SK-N-SH (cell line): ENCODE measurements around the gene LIMK1. TPM values are rescaled to one million over a fixed set of nuclear protein-coding genes. Genes with fewer than 3 reads are reported as not detected.

ENCODE experiments used
- CTCF ChIA-PET: fragments of 300-600, 350-600 bp; formaldehyde crosslinking; extraction: SDS; loops from one replicate; lab custom pipeline; 2021; lab: Yijun Ruan, JAX
- POLR2A ChIA-PET: fragments of 350-600 bp; sonication (Branson Sonifier 250); formaldehyde crosslinking; extraction: SDS; loops from one replicate; lab custom pipeline; 2020; ENCODE audit warnings: antibody characterized with exemption, inconsistent platforms; lab: Yijun Ruan, JAX
- DNase-seq: peaks from one replicate; pipeline ENCODE4 v3.0.0; 2012
- H2AFZ ChIP-seq: fragments of 200-600 bp; sonication (generic); 2 replicates; pipeline ENCODE4 v1.8.1; 2016; ENCODE audit warnings: antibody characterized with exemption, mild to moderate bottlenecking, low read depth
- H3F3A ChIP-seq: fragments of 200-600 bp; sonication (generic); replicated peaks from 2 replicates; pipeline ENCODE3; 2016; ENCODE audit warnings: antibody characterized with exemption, mild to moderate bottlenecking; ENCODE audit not compliant: insufficient read depth
- H3K27ac ChIP-seq, 2 experiments: fragments of 200-500 bp in 1 of 2; fragments of 200-600 bp in 1 of 2; sonication (Bioruptor generic) in 1 of 2; sonication (generic), shearing (Covaris generic) in 1 of 2; 2 replicates each; pipeline versions ENCODE4 v1.5.1 to v1.6.1; 2014 to 2016; ENCODE audit warnings: low read depth in 2 of 2, inconsistent platforms in 1 of 2, low read length in 1 of 2, mild to moderate bottlenecking in 1 of 2, mixed read lengths in 1 of 2
- H3K27me3 ChIP-seq: fragments of 200-600 bp; sonication (generic), shearing (Covaris generic); 2 replicates; pipeline ENCODE4 v1.6.1; 2016; ENCODE audit warnings: mixed run types; ENCODE audit not compliant: insufficient read depth
- H3K36me3 ChIP-seq, 2 experiments: fragments of 200-500 bp in 1 of 2; fragments of 200-600 bp in 1 of 2; sonication (Bioruptor generic) in 1 of 2; sonication (generic) in 1 of 2; replicated peaks in 1 of 2; 2 replicates each; pipeline versions ENCODE3 to v1.5.1; 2014 to 2016; ENCODE audit warnings: low read length in 1 of 2, mild to moderate bottlenecking in 1 of 2; ENCODE audit not compliant: insufficient read depth in 2 of 2, control insufficient read depth in 1 of 2
- H3K4me1 ChIP-seq, 2 experiments: fragments of 200-500 bp in 1 of 2; fragments of 200-600 bp in 1 of 2; sonication (Bioruptor generic) in 1 of 2; sonication (generic), shearing (Covaris generic) in 1 of 2; 2 replicates each; pipeline versions ENCODE4 v1.5.1 to v1.6.1; 2014 to 2016; ENCODE audit warnings: low read depth in 1 of 2, low read length in 1 of 2, mixed run types in 1 of 2; ENCODE audit not compliant: insufficient read depth in 2 of 2, control insufficient read depth in 1 of 2
- H3K4me2 ChIP-seq: fragments of 200-600 bp; sonication (generic), shearing (Covaris generic); 2 replicates; pipeline ENCODE4 v1.6.1; 2017; ENCODE audit warnings: mixed run types
- H3K4me3 ChIP-seq, 2 experiments: fragments of 200-500 bp in 1 of 2; fragments of 200-600 bp in 1 of 2; sonication (Bioruptor generic) in 1 of 2; sonication (generic), shearing (Covaris generic) in 1 of 2; 2 replicates each; pipeline versions ENCODE4 v1.5.1 to v1.8.1; 2014 to 2016; ENCODE audit warnings: low read depth in 2 of 2, inconsistent platforms in 1 of 2, low read length in 1 of 2, mild to moderate bottlenecking in 1 of 2, mixed read lengths in 1 of 2, moderate library complexity in 1 of 2
- H3K79me2 ChIP-seq: fragments of 200-600 bp; sonication (generic); 2 replicates; pipeline ENCODE4 v1.8.1; 2017; ENCODE audit warnings: mild to moderate bottlenecking; ENCODE audit not compliant: insufficient read depth
- H3K9ac ChIP-seq: fragments of 200-600 bp; sonication (generic); 2 replicates; pipeline ENCODE4 v1.6.1; 2017; ENCODE audit warnings: mixed run types
- H3K9me2 ChIP-seq: fragments of 200-600 bp; sonication (generic); 2 replicates; pipeline ENCODE4 v1.6.1; 2017; ENCODE audit warnings: mixed run types
- H3K9me3 ChIP-seq: fragments of 200-600 bp; sonication (generic); 2 replicates; pipeline ENCODE4 v1.6.1; 2017; ENCODE audit warnings: mixed run types, mild to moderate bottlenecking, moderate library complexity
- H4K20me1 ChIP-seq: fragments of 200-600 bp; sonication (generic); 2 replicates; pipeline ENCODE4 v1.6.1; 2017; ENCODE audit warnings: mild to moderate bottlenecking, mixed run types; ENCODE audit not compliant: insufficient read depth
- EP300 ChIP-seq, 2 experiments: IDR thresholded peaks; 2 replicates each; pipeline versions ENCODE4 v1.4.0 to v1.6.1; 2012; ENCODE audit warnings: borderline replicate concordance in 1 of 2, low read depth in 1 of 2, low read length in 1 of 2
- FOXM1 ChIP-seq: IDR thresholded peaks from 2 replicates; pipeline ENCODE4 v1.4.0; 2012; ENCODE audit warnings: low read depth, mild to moderate bottlenecking
- IRF3 ChIP-seq: fragments of 150-350 bp; IDR thresholded peaks from 2 replicates; pipeline ENCODE4 v1.6.1; 2016; ENCODE audit warnings: mild to moderate bottlenecking, low read depth, low read length
- NRF1 ChIP-seq: IDR thresholded peaks from 2 replicates; pipeline ENCODE4 v1.6.1; 2012; ENCODE audit warnings: low read depth, mild to moderate bottlenecking, low read length
- PBX3 ChIP-seq: IDR thresholded peaks from 2 replicates; pipeline ENCODE4; 2012
- POLR2AphosphoS5 ChIP-seq: IDR thresholded peaks from 2 replicates; pipeline ENCODE4 v1.6.1; 2012; ENCODE audit warnings: low read depth, low read length
- RCOR1 ChIP-seq: fragments of 150-350 bp; IDR thresholded peaks from 2 replicates; pipeline ENCODE4 v1.6.1; 2017; ENCODE audit warnings: antibody characterized with exemption, low read length
- RFX5 ChIP-seq: IDR thresholded peaks from 2 replicates; pipeline ENCODE4 v1.6.1; 2012; ENCODE audit warnings: mild to moderate bottlenecking, improper control_type of control experiment, low read length
- RXRA ChIP-seq: IDR thresholded peaks from 2 replicates; pipeline ENCODE4 v1.4.0; 2012; ENCODE audit warnings: low read depth, mild to moderate bottlenecking, borderline replicate concordance
- SMC3 ChIP-seq: IDR thresholded peaks from 2 replicates; pipeline ENCODE4 v1.6.1; 2012; ENCODE audit warnings: low read depth, low read length, improper control_type of control experiment
- TCF12 ChIP-seq: IDR thresholded peaks from 2 replicates; pipeline ENCODE4 v1.4.0; 2012
- USF2 ChIP-seq: fragments of 150-350 bp; IDR thresholded peaks from 2 replicates; pipeline ENCODE4 v1.6.1; 2017; ENCODE audit warnings: antibody characterized with exemption, low read length, low read depth, borderline replicate concordance
- WGBS: methylation state at CpG from one replicate; pipeline ENCODE4 v1.1.6; 2017; ENCODE audit warnings: low lambda C conversion rate; 5-methylcytosine and 5-hydroxymethylcytosine counted together
- polyA plus RNA-seq, 3 experiments: library from polyadenylated mRNA; depleted of rRNA; stranded (reverse); fragments of >200 nt; gene quantifications; 2 replicates each; pipeline ENCODE4 v1.2.3, GENCODE V29; 2012

LIMK1 gene
- polyA plus RNA-seq, 1 of the 3 experiments (the other 2 are of a cell fraction): 86.6 TPM

GRCh38 chr7:74074770-74075169 is 8.8 kb upstream of the LIMK1 start:
- no peaks in the 10 kb centered on the region for H3K79me2 ChIP-seq
- 98% methylated on average over 1 of the region's 1 CpG for WGBS
- ChIA-PET POLR2A (no interaction called here), CTCF (interaction anchor here (1.3 kb wide), 1 partner anchor 9 kb away, joined by 6 read pairs; no protein-coding TSS in a partner anchor)
- peaks cover 3 to 10% of the 10 kb centered on the region in 2 experiments; a peak in 3 of 4 replicates for H3K4me1 ChIP-seq
- no peak overlapping the region for H3K9ac ChIP-seq
- TF ChIP-seq POLR2AphosphoS5 (no peak), EP300 (IDR thresholded peaks at IDR 0.05; ENCODE audit: borderline replicate concordance in 1 of 2, low read depth in 1 of 2, low read length in 1 of 2) (no peak), USF2 (no peak), PBX3 (no peak), FOXM1 (no peak)
- no peaks in the 10 kb centered on the region for H3K27me3 ChIP-seq
- no peaks in the 10 kb centered on the region for H3K36me3 ChIP-seq
- H3K27ac ChIP-seq: no peak overlapping the region
- DNase-seq: no peak
- no peak overlapping the region for H2AFZ ChIP-seq
- H3F3A ChIP-seq: peaks cover 15% of the 10 kb centered on the region
- no peaks in the 10 kb centered on the region for H3K9me3 ChIP-seq
- H4K20me1 ChIP-seq: no peaks in the 10 kb centered on the region
- no peaks in the 10 kb centered on the region for H3K9me2 ChIP-seq
- H3K4me3 ChIP-seq: no peak overlapping the region
- H3K4me2 ChIP-seq: no peak overlapping the region

GRCh38 chr7:74078461-74078860 is 5.1 kb upstream of the LIMK1 start:
- H3K79me2 ChIP-seq: no peaks in the 10 kb centered on the region
- H2AFZ ChIP-seq: no peak overlapping the region
- no peaks in the 10 kb centered on the region for H3K36me3 ChIP-seq
- no peaks in the 10 kb centered on the region for H3K9me2 ChIP-seq
- H3K27me3 ChIP-seq: no peaks in the 10 kb centered on the region
- H3K9ac ChIP-seq: no peak overlapping the region
- H4K20me1 ChIP-seq: no peaks in the 10 kb centered on the region
- TF ChIP-seq RXRA: no peak
- TF ChIP-seq RFX5: no peak
- TF ChIP-seq USF2: no peak
- TF ChIP-seq SMC3: no peak
- TF ChIP-seq IRF3: no peak
- no peak for TF ChIP-seq FOXM1
- no peak for TF ChIP-seq TCF12
- no peak for TF ChIP-seq RCOR1
- no peak for TF ChIP-seq NRF1
- TF ChIP-seq, all 33 proteins: peak for 0
- 98% methylated on average over 2 of the region's 2 CpGs for WGBS
- Histone ChIP-seq H3K4me1 (peaks cover 10 to 17% of the 10 kb centered on the region in 2 experiments; a peak in 3 of 4 replicates), H3K4me2 (no peak overlapping the region), H3K4me3 (no peak overlapping the region), H3K27ac (peak overlapping the region in 1 of 2 experiments; percentile 76; a peak in 2 of 4 replicates), H3F3A (peaks cover 19% of the 10 kb centered on the region), H3K9me3 (no peaks in the 10 kb centered on the region)
- ChIA-PET CTCF (interaction anchor here (1.0 to 2.8 kb wide), 6 partner anchors 11 to 128 kb away, joined by 3 to 18 read pairs (median 4); no protein-coding TSS in a partner anchor), POLR2A (interaction anchor here (0.8 kb wide), 1 partner anchor 96 kb away, joined by 4 read pairs; the partner anchor contains the start of gene EIF4H)
- DNase-seq: no peak
